B cell (primary cell): ENCODE results near the gene NTM. TPM values are rescaled to one million over a fixed set of nuclear protein-coding genes. Genes with fewer than 3 reads are reported as not detected.

Experiments used
- ATAC-seq: fragments of 200-7000 bp; cut with Tn5 transposase; one replicate; pipeline ENCODE4 v1.10.0; 2021; ENCODE audit warnings: low read depth, mild to moderate bottlenecking, moderate number of reproducible peaks, moderate library complexity
- CTCF ChIA-PET: fragments of 350-600 bp; sonication (Branson Sonifier 250); formaldehyde crosslinking; loops from one replicate; lab custom pipeline; 2021; ENCODE audit warnings: antibody characterized with exemption, inconsistent platforms; lab: Charles Lee
- POLR2A ChIA-PET: fragments of 350-600 bp; sonication (Branson Sonifier 250); formaldehyde crosslinking; loops from one replicate; lab custom pipeline; 2021; ENCODE audit warnings: antibody characterized with exemption; lab: Charles Lee
- DNase-seq: peaks from one replicate; pipeline ENCODE4 v3.0.0; 2013
- H2AFZ ChIP-seq: 2 replicates; pipeline ENCODE4 v1.6.1; 2012; ENCODE audit warnings: mild to moderate bottlenecking, low read depth, low read length; ENCODE audit not compliant: insufficient read depth, poor library complexity, severe bottlenecking
- H3K27ac ChIP-seq, 2 donors: 1 replicate in 1 of 2; 2 replicates in 1 of 2; pipeline ENCODE4 v1.5.1; 2012 to 2013; ENCODE audit warnings: low read length in 2 of 2, mild to moderate bottlenecking in 2 of 2, moderate library complexity in 1 of 2
- H3K27me3 ChIP-seq, 4 experiments: fragments of 200-600 bp in 1 of 4; sonication (generic) in 1 of 4; replicated peaks in 1 of 4; 1 replicate in 2 of 4; 2 replicates in 2 of 4; pipeline versions ENCODE4 v1.6.1 to v1.7.0; 2013 to 2016; ENCODE audit warnings: low read length in 3 of 4, mild to moderate bottlenecking in 2 of 4, mixed read lengths in 1 of 4, moderate library complexity in 1 of 4; ENCODE audit not compliant: insufficient read depth in 4 of 4, control insufficient read depth in 3 of 4; ENCODE audit errors: control extremely low read depth in 1 of 4
- H3K36me3 ChIP-seq, 2 experiments: replicated peaks in 1 of 2; 1 replicate in 1 of 2; 2 replicates in 1 of 2; pipeline versions ENCODE4 v1.6.1 to v1.7.1; 2013; ENCODE audit warnings: low read length in 1 of 2; ENCODE audit not compliant: insufficient read depth in 2 of 2, control insufficient read depth in 1 of 2; ENCODE audit errors: control extremely low read depth in 1 of 2, extremely low read depth in 1 of 2
- H3K4me1 ChIP-seq, 2 donors: fragments of 200-600 bp in 1 of 2; sonication (generic) in 1 of 2; 1 replicate in 1 of 2; 2 replicates in 1 of 2; pipeline versions ENCODE4 v1.5.1 to v1.6.1; 2013 to 2017; ENCODE audit warnings: low read length in 2 of 2; ENCODE audit not compliant: control insufficient read depth in 2 of 2, insufficient read depth in 2 of 2
- H3K4me2 ChIP-seq: replicated peaks from 2 replicates; pipeline ENCODE3; 2012; ENCODE audit warnings: mild to moderate bottlenecking, low read depth, low read length; ENCODE audit not compliant: poor library complexity, severe bottlenecking
- H3K4me3 ChIP-seq, 5 experiments: fragments of 200-600 bp in 1 of 5; sonication (generic) in 1 of 5; 1 replicate in 3 of 5; 2 replicates in 2 of 5; pipeline versions ENCODE4 v1.5.1 to v1.7.0; 2011 to 2016; ENCODE audit warnings: low read length in 4 of 5, mild to moderate bottlenecking in 4 of 5, low read depth in 2 of 5, control low read depth in 1 of 5, moderate library complexity in 1 of 5; ENCODE audit not compliant: insufficient read depth in 1 of 5; ENCODE audit errors: control extremely low read depth in 1 of 5, extremely low read depth in 1 of 5
- H3K79me2 ChIP-seq: fragments of 200-600 bp; sonication (generic); one replicate; pipeline ENCODE4 v1.6.0; 2016; ENCODE audit warnings: low read length; ENCODE audit not compliant: control insufficient read depth, insufficient read depth
- H3K9ac ChIP-seq: fragments of 200-600 bp; sonication (generic); 2 replicates; pipeline ENCODE4 v1.6.1; 2017; ENCODE audit warnings: mild to moderate bottlenecking, low read length, moderate library complexity
- H3K9me3 ChIP-seq, 3 donors: one replicate each; pipeline versions ENCODE4 v1.6.1 to v1.7.1; 2013; ENCODE audit warnings: low read length in 2 of 3; ENCODE audit not compliant: control insufficient read depth in 2 of 3, insufficient read depth in 1 of 3; ENCODE audit errors: control extremely low read depth in 1 of 3
- H4K20me1 ChIP-seq: 2 replicates; pipeline ENCODE4 v1.6.0; 2012; ENCODE audit warnings: mild to moderate bottlenecking, low read length; ENCODE audit not compliant: insufficient read depth, control insufficient read depth, poor library complexity, severe bottlenecking
- H3K27ac Mint-ChIP-seq: one replicate; pipeline ENCODE4 v1.8.0; 2021; ENCODE audit warnings: mixed read lengths
- H3K27me3 Mint-ChIP-seq: one replicate; pipeline ENCODE4 v1.8.0; 2021; ENCODE audit warnings: mixed read lengths
- H3K4me1 Mint-ChIP-seq: one replicate; pipeline ENCODE4 v1.8.0; 2021; ENCODE audit warnings: mixed read lengths
- H3K4me3 Mint-ChIP-seq: one replicate; pipeline ENCODE4 v1.8.0; 2021; ENCODE audit warnings: mixed read lengths
- H3K9me3 Mint-ChIP-seq: one replicate; pipeline ENCODE4 v1.8.0; 2022; ENCODE audit warnings: mixed read lengths; ENCODE audit not compliant: insufficient read depth
- EZH2 ChIP-seq: IDR thresholded peaks from 2 replicates; pipeline ENCODE4 v1.6.1; 2012; ENCODE audit warnings: borderline replicate concordance, low read depth, mild to moderate bottlenecking, moderate library complexity, low read length; ENCODE audit not compliant: insufficient read depth, poor library complexity, severe bottlenecking
- whole genome bisulfite sequencing: methylation state at CpG from one replicate; pipeline ENCODE4 v1.1.5; 2013; ENCODE audit warnings: missing lambda C conversion rate; ENCODE audit not compliant: insufficient coverage; 5-methylcytosine and 5-hydroxymethylcytosine counted together
- intact Hi-C: fragments of 100-400 bp; cut with micrococcal nuclease; formaldehyde crosslinking; loops from one replicate; pipeline ENCODE4 v1.10.0; 2022
- polyA plus RNA-seq: library from polyadenylated mRNA; depleted of rRNA; stranded (reverse); fragments of >200 nt; gene quantifications from 2 replicates; pipeline ENCODE4 v1.2.3, GENCODE V29; 2012
- total RNA-seq, 2 donors: library from RNA; stranded (reverse); fragments of 120-200 nt in 1 of 2; gene quantifications; 1 replicate in 1 of 2; 2 replicates in 1 of 2; pipeline versions ENCODE4 v1.2.3 to v1.2.4, GENCODE V29; 2013 to 2022
- TF ChIP-seq, protein P1 (sequence below): fragments of 200-600 bp; IDR thresholded peaks from one replicate; pipeline ENCODE4 v1.8.0; 2022; ENCODE audit warnings: antibody characterized with exemption, mild to moderate bottlenecking

The NTM gene
- total and polyA plus RNA-seq, 2 donors (not counting 1 experiment from before 2014, with no cell fraction given), result not detected

DNA sequence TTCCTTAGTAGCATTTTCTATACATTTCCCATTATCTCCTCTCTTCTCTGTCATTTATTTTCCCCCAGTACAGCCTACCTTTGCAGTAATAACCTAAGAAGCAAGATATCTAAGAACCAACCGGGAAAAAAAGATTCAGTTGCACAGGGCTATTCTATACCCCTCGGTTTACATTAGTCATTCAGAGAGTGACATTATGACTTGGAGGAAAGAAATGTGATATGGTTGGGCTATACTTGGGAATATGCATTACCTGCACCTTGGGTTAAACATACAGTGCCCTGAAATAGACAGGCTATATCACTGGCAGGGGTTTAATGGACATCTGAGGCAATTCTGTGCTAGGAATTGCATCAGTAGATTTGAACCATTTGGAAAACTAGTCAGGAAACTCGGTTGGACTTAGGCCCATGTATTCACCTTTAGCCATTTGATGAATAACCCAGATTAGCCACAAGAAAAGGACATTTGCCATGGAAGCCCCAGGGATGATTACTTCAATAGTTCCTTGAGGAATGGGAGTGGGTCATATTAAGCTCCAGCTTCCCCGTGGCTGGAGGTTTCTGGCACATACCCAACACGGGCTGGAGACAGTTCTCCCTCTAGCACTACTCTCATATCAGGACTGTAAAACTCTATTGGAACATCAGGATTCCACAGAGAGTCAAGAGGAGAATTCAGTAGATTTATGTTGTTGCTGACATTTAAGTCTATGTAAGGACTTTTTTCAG, 973.2 kb downstream of the NTM start:
- Mint-ChIP-seq H3K9me3 (no peaks in the 10 kb centered on the region), H3K4me1 (no peaks in the 10 kb centered on the region), H3K4me3 (no peak overlapping the region), H3K27me3 (no peaks in the 10 kb centered on the region), H3K27ac (no peak overlapping the region)
- Histone ChIP-seq H3K36me3 (no peaks in the 10 kb centered on the region), H3K4me1 (no peaks in the 10 kb centered on the region), H3K27me3 (no peaks in the 10 kb centered on the region), H4K20me1 (no peaks in the 10 kb centered on the region), H3K9me3 (peaks cover 0 to 7% (median 0%) of the 10 kb centered on the region in 3 donors), H3K27ac (no peak overlapping the region), H3K4me3 (no peak overlapping the region), H3K79me2 (no peaks in the 10 kb centered on the region), H2AFZ (no peak overlapping the region), H3K9ac (no peak overlapping the region), H3K4me2 (no peak overlapping the region)
- WGBS, result no CpG with 5 or more reads among the region's 5 CpGs
- ATAC-seq (no peak), DNase-seq (no peak)
- POLR2A ChIA-PET, result no interaction called here
- CTCF ChIA-PET, result no interaction called here
- TF ChIP-seq EZH2, result no peak
- TF ChIP-seq, protein P1, sequence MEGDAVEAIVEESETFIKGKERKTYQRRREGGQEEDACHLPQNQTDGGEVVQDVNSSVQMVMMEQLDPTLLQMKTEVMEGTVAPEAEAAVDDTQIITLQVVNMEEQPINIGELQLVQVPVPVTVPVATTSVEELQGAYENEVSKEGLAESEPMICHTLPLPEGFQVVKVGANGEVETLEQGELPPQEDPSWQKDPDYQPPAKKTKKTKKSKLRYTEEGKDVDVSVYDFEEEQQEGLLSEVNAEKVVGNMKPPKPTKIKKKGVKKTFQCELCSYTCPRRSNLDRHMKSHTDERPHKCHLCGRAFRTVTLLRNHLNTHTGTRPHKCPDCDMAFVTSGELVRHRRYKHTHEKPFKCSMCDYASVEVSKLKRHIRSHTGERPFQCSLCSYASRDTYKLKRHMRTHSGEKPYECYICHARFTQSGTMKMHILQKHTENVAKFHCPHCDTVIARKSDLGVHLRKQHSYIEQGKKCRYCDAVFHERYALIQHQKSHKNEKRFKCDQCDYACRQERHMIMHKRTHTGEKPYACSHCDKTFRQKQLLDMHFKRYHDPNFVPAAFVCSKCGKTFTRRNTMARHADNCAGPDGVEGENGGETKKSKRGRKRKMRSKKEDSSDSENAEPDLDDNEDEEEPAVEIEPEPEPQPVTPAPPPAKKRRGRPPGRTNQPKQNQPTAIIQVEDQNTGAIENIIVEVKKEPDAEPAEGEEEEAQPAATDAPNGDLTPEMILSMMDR, result no peak
- intact Hi-C loops, result no loop called here

DNA sequence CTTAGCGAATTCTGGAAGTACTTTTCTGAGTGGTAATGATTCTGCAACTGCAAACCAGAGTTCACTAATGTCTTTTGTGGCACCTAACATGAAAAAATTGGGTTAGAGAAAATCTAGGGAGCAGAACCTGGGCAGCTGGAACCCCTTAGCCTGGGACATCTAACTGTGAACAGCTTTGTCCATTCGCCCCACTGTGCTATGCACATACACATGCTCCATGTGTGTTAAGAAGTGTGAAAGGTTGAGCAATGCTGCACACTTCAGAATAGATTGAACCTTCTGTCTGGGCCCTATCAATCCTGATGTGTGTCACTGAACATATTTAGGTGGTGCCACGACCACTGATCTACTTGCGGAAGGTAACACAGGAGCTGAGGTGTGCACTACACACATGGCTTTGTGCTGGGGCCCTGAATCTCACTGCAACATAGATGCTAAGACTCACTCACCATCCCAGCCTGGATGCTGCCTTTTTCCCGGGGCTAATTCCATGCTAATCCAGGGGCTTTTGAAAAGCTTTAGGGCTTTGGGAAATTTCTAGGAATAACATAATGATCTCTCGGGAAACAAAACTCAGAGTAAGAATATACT, 976.2 kb downstream of the NTM start:
- H3K9me3 ChIP-seq, result peaks cover 0 to 9% (median 0%) of the 10 kb centered on the region in 3 donors
- CTCF ChIA-PET, result no interaction called here
- no peaks in the 10 kb centered on the region for H3K4me1 Mint-ChIP-seq
- no peak overlapping the region for H3K4me3 Mint-ChIP-seq
- no peak overlapping the region for H3K27ac ChIP-seq
- H3K79me2 ChIP-seq, result no peaks in the 10 kb centered on the region
- no peak for ATAC-seq
- H2AFZ ChIP-seq, result no peak overlapping the region
- TF ChIP-seq, protein P1, result no peak
- TF ChIP-seq EZH2, result no peak
- no peak overlapping the region for H3K27ac Mint-ChIP-seq
- 71% methylated on average over 3 of the region's 6 CpGs for WGBS
- no peaks in the 10 kb centered on the region for H3K4me1 ChIP-seq
- H3K9ac ChIP-seq, result no peak overlapping the region
- H3K27me3 ChIP-seq, result no peaks in the 10 kb centered on the region
- H4K20me1 ChIP-seq, result no peaks in the 10 kb centered on the region
- no peaks in the 10 kb centered on the region for H3K9me3 Mint-ChIP-seq
- no peaks in the 10 kb centered on the region for H3K27me3 Mint-ChIP-seq
- intact Hi-C loops, result no loop called here
- H3K4me3 ChIP-seq, result no peak overlapping the region
- POLR2A ChIA-PET, result no interaction called here
- DNase-seq, result no peak
- no peaks in the 10 kb centered on the region for H3K36me3 ChIP-seq
- H3K4me2 ChIP-seq, result no peak overlapping the region
